Left lung (tissue), 10 donors: ENCODE measurements around the gene ABCD1. TPM values are rescaled to one million over a fixed set of nuclear protein-coding genes. Genes with fewer than 3 reads are reported as not detected.

Source experiments
- ATAC-seq: fragments of 200-7000 bp; cut with Tn5 transposase; one replicate; pipeline ENCODE4 v1.9.1; 2020; ENCODE audit warnings: moderate library complexity
- DNase-seq, 4 donors: peaks; one replicate each; pipeline ENCODE4 v3.0.0-alpha.2; 2013 to 2020
- H3K27ac ChIP-seq, 2 donors: fragments of 200-600 bp; sonication (generic) in 1 of 2; one replicate each; pipeline versions ENCODE4 v1.5.0 to v1.8.0; 2020 to 2021
- H3K27me3 ChIP-seq, 2 donors: fragments of 200-600 bp; sonication (generic) in 1 of 2; one replicate each; pipeline versions ENCODE4 v1.5.0 to v1.8.0; 2020 to 2021
- H3K36me3 ChIP-seq, 2 donors: fragments of 200-600 bp; sonication (generic) in 1 of 2; one replicate each; pipeline versions ENCODE4 v1.5.0 to v1.8.0; 2020 to 2021
- H3K4me1 ChIP-seq, 2 donors: fragments of 200-600 bp; one replicate each; pipeline ENCODE4 v1.8.0; 2021
- H3K4me3 ChIP-seq, 2 donors: fragments of 200-600 bp; sonication (generic) in 1 of 2; one replicate each; pipeline versions ENCODE4 v1.5.0 to v1.8.0; 2020 to 2021; ENCODE audit warnings: mild to moderate bottlenecking in 1 of 2
- H3K9me3 ChIP-seq, 2 donors: fragments of 200-600 bp; sonication (generic) in 1 of 2; one replicate each; pipeline versions ENCODE4 v1.5.0 to v1.8.0; 2020 to 2021
- intact Hi-C, 2 donors: fragments of 100-400 bp; cut with DNase I; formaldehyde crosslinking; loops; one replicate each; pipeline versions ENCODE4 v1.11.2 to v1.14.2; 2022
- polyA plus RNA-seq, 6 donors: library from polyadenylated mRNA; unstranded; fragments of 120-200 nt; gene quantifications; one replicate each; pipeline ENCODE4 v1.2.1, GENCODE V29; 2013; ENCODE audit not compliant: insufficient read length in 6 of 6
- total RNA-seq, 2 donors: library from RNA; stranded (reverse); fragmentation: NEBNext Ultra II Directional; extraction: Animal tissue kit (Norgen Biotek cat#: 25700); gene quantifications; one replicate each; pipeline ENCODE4 v1.2.1, GENCODE V29; 2021
- TF ChIP-seq, protein P1 (sequence below), 2 donors: fragments of 200-600 bp; sonication (generic) in 1 of 2; IDR thresholded peaks; one replicate each; pipeline versions ENCODE4 v1.5.0 to v1.8.0; 2021; ENCODE audit warnings: antibody characterized with exemption in 2 of 2
- donor health status: DM: no; HTN: yes; CAD: no.
- donor health status: DM: no; HTN: no; CAD: no.

ABCD1 gene
- total and polyA plus RNA-seq, 8 donors = 6.5 to 18.5 (median 10.0) TPM

DNA sequence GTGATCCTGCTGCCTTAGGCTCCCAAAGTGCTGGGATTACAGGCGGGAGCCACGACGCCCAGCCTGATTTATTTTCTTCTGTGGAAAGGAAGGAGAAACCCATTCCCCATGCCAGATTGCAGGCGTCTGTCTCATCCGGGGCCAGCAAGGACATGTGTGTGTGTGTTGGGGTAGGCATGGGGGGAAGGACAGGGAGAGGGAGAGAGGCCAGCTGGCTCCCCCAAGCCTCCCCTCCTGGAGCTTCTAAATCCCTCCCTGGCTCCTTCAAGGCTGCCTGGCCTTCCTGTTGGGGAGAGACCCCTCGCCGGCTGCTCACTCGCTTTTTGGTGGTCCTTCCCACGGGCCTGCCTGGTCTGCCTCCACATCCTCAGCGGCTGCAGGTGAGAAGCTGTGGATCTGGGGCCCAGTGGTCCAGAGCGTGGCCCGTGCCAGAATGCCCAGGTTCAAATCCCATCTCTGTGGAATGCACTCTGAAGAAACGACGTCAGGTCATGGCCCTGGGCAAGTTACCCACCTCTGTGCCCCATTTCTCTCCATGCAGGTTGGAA is 38.0 kb downstream of the ABCD1 start:
- Histone ChIP-seq H3K4me1 (peaks cover 0 to 5% of the 10 kb centered on the region in 2 donors), H3K27me3 (no peaks in the 10 kb centered on the region), H3K9me3 (no peaks in the 10 kb centered on the region), H3K36me3 (no peaks in the 10 kb centered on the region), H3K27ac (no peak overlapping the region), H3K4me3 (no peak overlapping the region)
- intact Hi-C loops = loop anchor here in 1 of 2 donors (10.0 kb wide), 1 partner anchor 182 kb away; the partner anchor contains the start of gene RENBP
- TF ChIP-seq, protein P1, sequence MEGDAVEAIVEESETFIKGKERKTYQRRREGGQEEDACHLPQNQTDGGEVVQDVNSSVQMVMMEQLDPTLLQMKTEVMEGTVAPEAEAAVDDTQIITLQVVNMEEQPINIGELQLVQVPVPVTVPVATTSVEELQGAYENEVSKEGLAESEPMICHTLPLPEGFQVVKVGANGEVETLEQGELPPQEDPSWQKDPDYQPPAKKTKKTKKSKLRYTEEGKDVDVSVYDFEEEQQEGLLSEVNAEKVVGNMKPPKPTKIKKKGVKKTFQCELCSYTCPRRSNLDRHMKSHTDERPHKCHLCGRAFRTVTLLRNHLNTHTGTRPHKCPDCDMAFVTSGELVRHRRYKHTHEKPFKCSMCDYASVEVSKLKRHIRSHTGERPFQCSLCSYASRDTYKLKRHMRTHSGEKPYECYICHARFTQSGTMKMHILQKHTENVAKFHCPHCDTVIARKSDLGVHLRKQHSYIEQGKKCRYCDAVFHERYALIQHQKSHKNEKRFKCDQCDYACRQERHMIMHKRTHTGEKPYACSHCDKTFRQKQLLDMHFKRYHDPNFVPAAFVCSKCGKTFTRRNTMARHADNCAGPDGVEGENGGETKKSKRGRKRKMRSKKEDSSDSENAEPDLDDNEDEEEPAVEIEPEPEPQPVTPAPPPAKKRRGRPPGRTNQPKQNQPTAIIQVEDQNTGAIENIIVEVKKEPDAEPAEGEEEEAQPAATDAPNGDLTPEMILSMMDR (IDR thresholded peaks at IDR 0.05) = no peak
- ATAC-seq = no peak
- peak in 1 of 4 donors; percentile 23 for DNase-seq

DNA sequence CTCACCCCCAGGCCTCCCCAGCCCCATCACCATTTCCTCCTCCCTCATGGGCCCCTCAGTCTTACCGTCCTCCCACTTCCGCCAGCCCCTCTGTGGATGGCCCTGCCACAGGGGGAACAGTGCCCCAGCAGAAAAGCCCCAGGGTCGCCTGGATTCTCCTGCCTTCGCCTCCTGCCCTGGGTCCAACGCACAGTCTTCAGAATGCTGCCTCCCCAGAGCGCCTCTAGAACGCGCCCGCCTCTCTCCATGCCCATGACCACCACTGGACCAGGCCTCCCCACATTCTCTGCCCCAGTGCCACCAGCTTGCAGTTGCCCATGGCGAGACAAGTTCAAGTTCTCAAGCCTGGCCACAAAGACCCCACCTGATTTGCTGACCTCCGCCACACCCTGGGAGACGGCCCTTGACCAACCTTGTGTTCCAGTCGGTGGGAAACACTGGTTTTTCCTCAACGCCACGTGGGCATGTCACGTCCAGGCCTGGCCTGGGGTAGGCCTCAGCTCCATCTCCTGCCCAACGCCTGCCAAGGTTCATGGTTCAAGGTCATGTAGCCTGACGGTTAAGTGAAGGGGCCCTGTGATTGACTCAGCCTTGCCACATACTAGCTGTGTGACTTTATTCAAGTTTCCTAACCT is 38.8 kb downstream of the ABCD1 start:
- Histone ChIP-seq H3K4me1 (peaks cover 0 to 5% of the 10 kb centered on the region in 2 donors), H3K4me3 (no peak overlapping the region), H3K27ac (no peak overlapping the region), H3K27me3 (no peaks in the 10 kb centered on the region), H3K36me3 (no peaks in the 10 kb centered on the region), H3K9me3 (no peaks in the 10 kb centered on the region)
- intact Hi-C loops = loop anchor here in 1 of 2 donors (10.0 kb wide), 1 partner anchor 181 kb away; the partner anchor contains the start of gene RENBP
- ATAC-seq = no peak
- no peak for DNase-seq
- TF ChIP-seq, protein P1 (IDR thresholded peaks at IDR 0.05) = no peak

DNA sequence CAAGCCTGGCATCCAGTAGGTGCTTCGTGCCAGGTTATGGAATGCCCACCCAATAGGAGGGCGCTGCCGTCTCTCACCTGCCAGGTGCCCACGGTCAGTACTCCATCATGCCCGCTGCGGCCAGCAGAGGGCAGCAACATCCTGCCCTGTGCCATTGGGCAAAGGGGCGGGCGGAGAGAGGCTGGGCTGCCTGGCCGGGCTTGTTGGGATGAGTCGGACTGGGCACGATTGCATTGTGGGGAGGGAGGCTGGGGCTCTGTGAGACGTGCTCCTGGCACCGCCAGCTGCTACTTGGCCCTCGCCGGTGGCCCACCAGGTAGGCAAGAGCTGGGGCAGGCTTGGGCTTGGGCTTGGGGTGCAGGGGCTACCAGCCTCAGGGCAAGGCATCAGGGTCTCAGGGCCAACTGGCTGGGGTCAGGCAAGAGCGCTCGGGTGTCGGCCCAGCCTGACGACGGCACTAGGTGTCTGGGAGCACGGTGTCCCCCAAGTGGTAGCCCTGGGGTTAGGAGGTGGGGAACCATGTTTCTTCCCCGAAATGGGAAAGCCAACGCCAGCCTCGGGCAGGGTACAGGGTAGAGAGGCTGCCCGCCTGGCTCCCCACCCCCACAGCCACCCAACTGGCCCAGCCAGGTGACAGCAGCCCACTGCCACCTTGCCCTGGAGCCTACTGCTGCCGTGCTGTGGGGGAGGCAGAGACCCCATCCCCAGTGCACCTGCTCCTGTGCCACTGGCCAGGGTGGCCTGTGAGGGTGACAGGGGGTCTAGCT is 39.5 kb downstream of the ABCD1 start, which contains the start of gene PLXNB3:
Gene PLXNB3 (plus strand): TSS at position 261 of the 767 bp plus-strand sequence. CDS start 1,287 bp downstream, outside the sequence.
- H3K27ac ChIP-seq = no peak within 1 kb of the TSS

DNA sequence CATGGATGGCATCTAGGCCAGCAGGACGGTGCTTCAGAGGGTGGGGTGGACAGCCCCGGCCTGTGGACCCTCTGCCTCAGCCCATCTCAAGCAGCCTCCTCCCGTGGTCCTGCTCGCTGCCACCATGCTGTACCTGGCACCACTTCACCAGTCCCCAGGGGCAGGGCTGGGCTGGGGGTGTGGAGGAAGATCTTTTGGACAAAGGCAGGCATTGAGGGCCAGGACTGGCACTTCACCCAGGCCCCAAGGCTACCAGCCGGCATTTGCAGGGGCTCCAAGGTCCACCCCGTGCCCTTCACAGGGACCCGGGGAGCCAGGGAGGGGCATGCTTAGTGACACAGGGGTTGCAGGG is 40.1 kb downstream of the ABCD1 start:
- no peak overlapping the region for H3K27ac ChIP-seq
- no peak for ATAC-seq

More for the DNA sequence above, 39.5 kb downstream of the ABCD1 start, which contains the start of gene PLXNB3:
- no peaks in the 10 kb centered on the region for H3K9me3 ChIP-seq
- no peak within 1 kb of the TSS for H3K4me3 ChIP-seq
- ATAC-seq (peak; percentile 93), DNase-seq (peak in 3 of 4 donors; percentile 65 to 93 (median 77))
- no peaks in the 10 kb centered on the region for H3K36me3 ChIP-seq
- intact Hi-C loops = loop anchor here in 1 of 2 donors (10.0 kb wide), 1 partner anchor 181 kb away; the partner anchor contains the start of gene RENBP
- H3K27me3 ChIP-seq = no peaks in the 10 kb centered on the region
- TF ChIP-seq, protein P1 (IDR thresholded peaks at IDR 0.05) = peak; percentile 66 to 74
- H3K4me1 ChIP-seq = peaks cover 0 to 5% of the 10 kb centered on the region in 2 donors

More for the DNA sequence above, 40.1 kb downstream of the ABCD1 start:
- H3K9me3 ChIP-seq = no peaks in the 10 kb centered on the region
- peaks cover 0 to 5% of the 10 kb centered on the region in 2 donors for H3K4me1 ChIP-seq
- intact Hi-C loops = loop anchor here in 1 of 2 donors (10.0 kb wide), 1 partner anchor 180 kb away; the partner anchor contains the start of gene RENBP
- H3K36me3 ChIP-seq = no peaks in the 10 kb centered on the region
- TF ChIP-seq, protein P1 (IDR thresholded peaks at IDR 0.05) = no peak
- no peaks in the 10 kb centered on the region for H3K27me3 ChIP-seq
- no peak overlapping the region for H3K4me3 ChIP-seq
- peak in 1 of 4 donors; percentile 37 for DNase-seq
